GM12875 (cell line): ENCODE data around the gene DUSP16.

Experiments
- H3K4me3 ChIP-seq: one replicate; pipeline ENCODE4 v1.5.1; 2011; ENCODE audit warnings: low read depth, low read length, control low read depth
- TF ChIP-seq, protein P1 (sequence below): IDR thresholded peaks from 2 replicates; pipeline ENCODE4 v1.5.1; 2011; ENCODE audit warnings: low read depth, mild to moderate bottlenecking, control low read depth, inconsistent platforms, low read length, moderate library complexity, borderline replicate concordance; ENCODE audit not compliant: insufficient read depth

The DUSP16 gene

GRCh38 chr12:12551115-12551514, 11.5 kb downstream of the DUSP16 start:
- TF ChIP-seq, protein P1, sequence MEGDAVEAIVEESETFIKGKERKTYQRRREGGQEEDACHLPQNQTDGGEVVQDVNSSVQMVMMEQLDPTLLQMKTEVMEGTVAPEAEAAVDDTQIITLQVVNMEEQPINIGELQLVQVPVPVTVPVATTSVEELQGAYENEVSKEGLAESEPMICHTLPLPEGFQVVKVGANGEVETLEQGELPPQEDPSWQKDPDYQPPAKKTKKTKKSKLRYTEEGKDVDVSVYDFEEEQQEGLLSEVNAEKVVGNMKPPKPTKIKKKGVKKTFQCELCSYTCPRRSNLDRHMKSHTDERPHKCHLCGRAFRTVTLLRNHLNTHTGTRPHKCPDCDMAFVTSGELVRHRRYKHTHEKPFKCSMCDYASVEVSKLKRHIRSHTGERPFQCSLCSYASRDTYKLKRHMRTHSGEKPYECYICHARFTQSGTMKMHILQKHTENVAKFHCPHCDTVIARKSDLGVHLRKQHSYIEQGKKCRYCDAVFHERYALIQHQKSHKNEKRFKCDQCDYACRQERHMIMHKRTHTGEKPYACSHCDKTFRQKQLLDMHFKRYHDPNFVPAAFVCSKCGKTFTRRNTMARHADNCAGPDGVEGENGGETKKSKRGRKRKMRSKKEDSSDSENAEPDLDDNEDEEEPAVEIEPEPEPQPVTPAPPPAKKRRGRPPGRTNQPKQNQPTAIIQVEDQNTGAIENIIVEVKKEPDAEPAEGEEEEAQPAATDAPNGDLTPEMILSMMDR, result no peak
- no peak overlapping the region for H3K4me3 ChIP-seq

DNA sequence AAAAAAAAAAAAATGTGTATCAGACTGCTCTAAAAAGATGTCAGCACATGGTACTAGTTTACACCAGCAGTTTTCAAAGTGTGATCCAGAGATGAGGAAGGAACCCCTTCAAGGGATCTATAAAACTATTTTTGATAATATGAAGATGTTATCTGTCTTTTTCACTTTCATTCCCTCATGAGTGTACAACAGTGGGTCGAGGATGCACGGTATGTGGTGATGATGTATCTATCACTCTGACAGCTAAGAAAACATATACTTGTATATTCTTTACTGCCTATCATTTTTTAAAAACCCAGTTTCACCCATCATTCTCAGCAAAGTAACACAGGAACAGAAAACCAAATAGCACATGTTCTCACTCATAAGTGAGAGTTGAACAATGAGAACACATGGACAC, 12.4 kb downstream of the DUSP16 start:
- TF ChIP-seq, protein P1, result no peak
- H3K4me3 ChIP-seq, result no peak overlapping the region

GRCh38 chr12:12549426-12549825, 13.2 kb downstream of the DUSP16 start:
- no peak overlapping the region for H3K4me3 ChIP-seq
- TF ChIP-seq, protein P1, result no peak

DNA sequence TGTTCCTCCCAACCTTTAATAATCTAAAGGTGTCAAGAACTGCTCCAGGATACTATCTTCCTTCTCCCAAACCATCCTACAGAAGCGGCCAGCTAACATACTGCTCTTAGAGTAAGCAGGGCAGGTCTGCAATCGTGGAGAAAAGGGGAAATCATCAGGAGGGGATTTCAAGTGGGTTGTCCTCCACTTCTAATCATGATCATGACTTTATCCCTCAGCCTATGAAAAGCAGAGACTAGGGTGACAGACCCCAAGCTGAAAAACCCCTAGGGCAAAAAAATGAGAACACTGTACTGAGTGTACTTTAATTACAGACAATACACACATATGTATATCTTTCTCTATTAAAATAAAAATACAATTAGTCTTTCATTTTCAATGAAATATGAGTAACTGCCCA, 13.9 kb downstream of the DUSP16 start:
- H3K4me3 ChIP-seq, result no peak overlapping the region
- TF ChIP-seq, protein P1, result no peak

DNA sequence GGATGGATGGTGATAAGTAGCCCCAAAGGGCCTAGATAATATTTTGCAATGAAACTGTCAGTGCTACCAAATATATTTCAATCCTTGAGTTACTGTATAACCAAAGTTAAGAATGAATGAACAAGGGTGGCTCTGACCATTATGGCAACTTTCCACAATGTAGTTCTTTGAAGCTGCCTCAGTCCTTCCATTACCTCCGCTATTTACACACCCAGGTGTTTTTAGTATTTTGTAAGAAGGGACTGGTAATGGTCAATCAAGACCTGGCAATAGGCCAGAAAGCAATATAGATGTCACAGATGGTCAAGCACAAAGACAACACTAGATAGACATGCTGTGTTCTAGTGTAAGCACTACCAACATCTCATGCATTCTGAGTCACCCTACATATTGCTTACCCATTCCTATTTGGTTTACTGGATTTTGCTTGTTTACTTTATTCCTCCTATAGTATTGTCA, 16.3 kb downstream of the DUSP16 start:
- H3K4me3 ChIP-seq, result no peak overlapping the region
- TF ChIP-seq, protein P1, result no peak

DNA sequence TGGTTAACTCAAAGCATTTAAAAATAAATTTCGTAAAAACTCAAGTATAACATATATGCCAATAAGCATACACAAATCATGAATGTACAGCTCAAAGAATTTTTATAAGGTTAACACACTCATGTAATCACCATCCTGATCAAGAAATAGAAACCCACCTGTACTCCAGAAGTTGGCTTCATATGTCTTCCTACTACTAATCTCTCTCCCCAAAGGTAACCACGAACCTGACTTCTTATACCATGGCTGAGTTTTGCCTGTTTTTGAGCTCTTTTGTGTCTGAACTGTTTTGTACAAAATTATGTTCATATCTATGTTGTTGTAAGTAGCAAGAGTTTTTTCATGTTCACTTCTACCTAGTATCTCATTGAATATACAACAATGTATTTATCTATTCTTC, 18.7 kb downstream of the DUSP16 start:
- H3K4me3 ChIP-seq, result no peak overlapping the region
- TF ChIP-seq, protein P1, result no peak

DNA sequence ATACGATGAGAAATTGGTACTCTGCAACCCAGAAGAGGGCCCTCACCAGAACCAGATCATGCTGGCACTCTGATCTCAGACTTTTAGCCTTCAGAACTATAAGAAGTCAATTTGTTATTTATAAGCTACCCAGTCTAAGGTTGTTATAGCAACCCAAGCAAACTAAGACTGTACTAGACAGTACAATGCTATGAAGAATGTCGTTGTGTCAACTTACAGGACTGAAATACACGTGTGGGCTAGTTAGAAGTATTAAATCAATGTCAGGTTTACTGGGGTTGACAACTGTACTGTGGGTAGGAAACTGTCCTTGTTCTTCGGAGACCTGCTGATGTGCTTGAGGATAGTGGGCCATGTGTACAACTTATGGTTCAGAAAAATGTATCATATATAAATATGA, 19.7 kb downstream of the DUSP16 start:
- no peak overlapping the region for H3K4me3 ChIP-seq
- TF ChIP-seq, protein P1, result no peak
